Brain microvascular endothelial cell (primary cell): Measurements from ENCODE around the gene CCDC91.
A peak's percentile ranks its signal among the peaks of the same experiment; 100 is the strongest.

Experiments
- DNase-seq: peaks from one replicate; pipeline ENCODE4 v3.0.0-alpha.2; 2020
- H3K27ac ChIP-seq: fragments of 250-450 bp; sonication (Bioruptor Pico); 2 replicates; pipeline ENCODE4 v1.5.1; 2020; ENCODE audit warnings: mild to moderate bottlenecking, moderate library complexity
- H3K27me3 ChIP-seq: fragments of 250-450 bp; sonication (Bioruptor Pico); replicated peaks from 2 replicates; pipeline ENCODE4 v1.5.1; 2020; ENCODE audit warnings: mild to moderate bottlenecking
- H3K36me3 ChIP-seq: fragments of 250-450 bp; sonication (Bioruptor Pico); replicated peaks from 2 replicates; pipeline ENCODE4 v1.5.1; 2020; ENCODE audit warnings: mild to moderate bottlenecking
- H3K4me3 ChIP-seq: 2 replicates; pipeline ENCODE4 v1.5.1; 2011; ENCODE audit warnings: low read depth, mild to moderate bottlenecking, control low read depth, low read length, moderate library complexity
- CTCF ChIP-seq: IDR thresholded peaks from 2 replicates; pipeline ENCODE4 v1.5.1; 2011; ENCODE audit warnings: low read depth, mild to moderate bottlenecking, moderate library complexity, low read length, control low read depth, inconsistent platforms; ENCODE audit errors: missing control alignments
- in situ Hi-C: cut with HindIII; loops from 2 replicates; pipeline ENCODE4 v1.10.0; 2017; ENCODE audit warnings: low sequenced_read_pairs, low pct_ligation_motif_present

Gene CCDC91

DNA sequence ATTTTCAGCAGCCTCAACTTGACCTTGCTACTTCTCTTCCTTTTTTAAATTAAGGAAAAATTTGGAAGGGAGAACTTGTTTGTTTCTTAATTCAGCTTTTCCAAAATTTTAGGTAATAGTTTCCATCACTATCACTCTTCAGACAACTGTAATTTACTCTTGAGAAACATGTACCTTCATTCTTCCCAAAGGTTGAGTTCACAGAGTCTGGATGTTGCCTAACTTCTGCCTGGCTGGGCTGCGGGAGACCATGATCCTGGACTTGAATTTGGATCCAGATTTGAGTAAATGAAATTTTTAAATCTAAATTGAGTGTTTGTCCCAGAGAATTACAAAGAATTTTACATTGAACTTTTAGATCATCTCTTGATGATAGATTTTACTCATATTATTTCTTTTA lies 193.1 kb downstream of the CCDC91 start:
- H3K4me3 ChIP-seq, result no peak overlapping the region
- in situ Hi-C loops, result no loop called here
- no peak for DNase-seq
- no peak for TF ChIP-seq CTCF
- no peaks in the 10 kb centered on the region for H3K27me3 ChIP-seq
- H3K27ac ChIP-seq, result no peak overlapping the region
- H3K36me3 ChIP-seq, result no peaks in the 10 kb centered on the region

GRCh38 chr12:28388879-28389278 lies 198.6 kb downstream of the CCDC91 start:
- Histone ChIP-seq H3K27ac (no peak overlapping the region), H3K36me3 (no peaks in the 10 kb centered on the region), H3K27me3 (no peaks in the 10 kb centered on the region), H3K4me3 (no peak overlapping the region)
- TF ChIP-seq CTCF, result no peak
- in situ Hi-C loops, result no loop called here
- DNase-seq, result peak; percentile 20

DNA sequence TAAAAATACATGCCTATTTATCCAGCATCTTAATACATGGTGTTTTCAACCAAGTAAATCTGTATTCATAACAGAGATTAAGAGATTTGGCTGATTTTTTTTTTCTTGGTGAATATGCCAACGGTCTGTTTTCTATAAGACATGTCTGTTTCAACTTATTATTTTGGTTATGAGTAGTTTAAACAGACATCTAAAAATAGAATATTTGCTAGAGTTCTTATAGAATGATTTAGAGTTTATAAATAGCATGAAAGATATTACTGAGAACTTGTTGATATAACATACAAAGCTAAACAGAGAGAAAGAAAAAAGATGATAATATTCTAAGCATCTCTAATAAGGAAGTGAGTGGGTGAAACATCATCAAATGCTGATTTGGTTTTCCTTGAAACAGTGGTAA lies 199.9 kb downstream of the CCDC91 start:
- Histone ChIP-seq H3K27me3 (no peaks in the 10 kb centered on the region), H3K4me3 (no peak overlapping the region), H3K36me3 (no peaks in the 10 kb centered on the region), H3K27ac (peak overlapping the region; percentile 42)
- DNase-seq, result no peak
- in situ Hi-C loops, result no loop called here
- no peak for TF ChIP-seq CTCF

DNA sequence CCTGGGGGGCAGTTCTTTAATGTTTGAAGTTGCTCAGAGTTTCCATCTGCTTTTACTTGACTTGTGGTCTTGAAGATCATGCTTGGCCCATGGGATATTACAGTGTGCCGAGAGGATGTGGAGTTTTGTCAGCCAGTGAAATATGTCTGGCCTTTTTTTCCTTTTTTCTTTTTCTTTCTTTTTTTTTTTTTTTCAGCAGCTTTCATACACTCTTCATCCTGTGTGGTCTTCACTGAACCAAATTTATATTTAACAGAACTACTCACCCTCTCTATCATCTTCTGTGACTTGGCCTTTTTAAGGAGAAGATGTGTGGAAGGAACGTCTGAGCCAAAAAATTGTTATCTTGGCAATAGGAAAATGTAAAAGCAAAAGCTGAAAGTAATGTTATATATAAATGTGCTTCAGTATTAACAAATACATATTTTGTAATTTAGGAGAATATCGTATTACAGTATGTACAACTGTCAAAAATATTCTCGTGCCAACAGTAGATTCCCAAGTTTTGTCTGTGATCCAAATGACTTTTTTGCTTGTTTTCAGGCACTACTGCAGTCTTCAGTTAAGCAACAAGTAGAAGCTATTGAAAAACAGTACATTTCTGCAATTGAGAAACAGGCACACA lies 200.6 kb downstream of the CCDC91 start:
- TF ChIP-seq CTCF, result no peak
- Histone ChIP-seq H3K36me3 (no peaks in the 10 kb centered on the region), H3K4me3 (no peak overlapping the region), H3K27ac (peak overlapping the region; percentile 42), H3K27me3 (no peaks in the 10 kb centered on the region)
- in situ Hi-C loops, result no loop called here
- peak; percentile 32 for DNase-seq

DNA sequence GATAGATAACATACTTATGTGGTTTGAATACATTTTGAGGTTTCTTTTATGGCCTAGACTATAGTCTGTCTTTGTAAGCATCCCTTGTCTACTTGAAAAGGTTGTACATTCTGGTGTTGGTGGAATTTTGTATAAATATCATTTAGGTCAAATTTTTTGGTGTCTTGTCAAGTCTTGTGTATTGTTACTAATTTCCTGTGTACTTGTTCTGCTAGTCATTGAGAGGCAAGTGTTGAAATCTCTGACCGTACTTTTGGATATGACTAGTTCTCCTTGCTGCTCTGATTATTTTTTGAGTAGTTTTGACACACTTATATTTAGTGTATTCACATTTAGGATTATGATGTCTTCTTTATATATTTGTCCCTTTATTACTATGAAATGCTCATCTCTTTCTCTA lies 219.6 kb downstream of the CCDC91 start:
- in situ Hi-C loops, result no loop called here
- peak; percentile 31 for DNase-seq

More for the DNA sequence above, 219.6 kb downstream of the CCDC91 start:
- no peaks in the 10 kb centered on the region for H3K27me3 ChIP-seq
- no peak for TF ChIP-seq CTCF
- H3K4me3 ChIP-seq, result no peak overlapping the region
- H3K27ac ChIP-seq, result no peak overlapping the region
- no peaks in the 10 kb centered on the region for H3K36me3 ChIP-seq
